A549 treated with CpdA at 1 μM for 4 hours (cell line): ENCODE data around the gene PRLR. TPM values are rescaled to one million over a fixed set of nuclear protein-coding genes. Genes with fewer than 3 reads are reported as not detected.

Experiments used
- total RNA-seq: library from RNA; stranded (reverse); fragments of 200-300 nt; extraction: Qiagen RNA extraction; gene quantifications from 5 replicates; pipeline ENCODE4 v1.2.3, GENCODE V29; 2022; ENCODE audit warnings: low read depth

The PRLR gene
- 0.08 to 0.15 TPM (median 0.11 TPM) in 4 of 5 replicates, not detected in the other for total RNA-seq

DNA sequence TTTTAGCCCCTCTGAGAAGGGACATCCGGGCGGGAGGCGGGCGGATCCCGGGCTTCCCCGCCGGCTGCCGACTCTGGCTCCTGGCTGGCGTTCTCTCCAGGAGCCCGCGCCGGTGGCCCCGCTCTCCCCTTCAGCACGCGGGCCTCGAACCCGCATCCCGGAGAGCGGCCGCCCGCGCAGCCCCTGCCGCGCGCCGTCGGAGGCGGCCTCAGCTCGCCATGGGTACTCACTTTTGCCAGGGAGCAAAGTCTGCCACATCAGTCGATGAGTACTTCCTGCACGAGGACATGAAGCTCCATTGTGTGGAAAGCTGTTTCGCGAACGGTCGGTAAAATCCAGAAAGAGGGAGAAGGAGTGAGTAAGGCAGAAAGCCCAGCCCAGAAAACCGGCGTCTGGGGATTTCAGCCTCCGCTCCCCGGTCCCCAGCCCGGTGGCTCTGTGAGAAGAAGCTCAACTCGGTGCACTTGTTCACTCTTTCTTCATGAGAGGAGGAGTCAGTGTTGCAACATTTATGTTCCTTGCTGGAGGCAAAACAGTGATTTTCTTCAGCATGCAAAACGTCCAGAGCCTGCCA is at the start of gene PRLR:
PRLR (minus strand) TSS at position 450 of the 574 bp plus-strand sequence. CDS start 140,867 bp downstream, outside the sequence.

GRCh38 chr5:35047785-35048404 is 182.4 kb downstream of the PRLR start, which contains the start of gene AGXT2:
Gene AGXT2, minus strand, starts transcription at chr5:35047949. Its CDS starts 57 bp downstream, at chr5:35047892.

Other genes starting within 250 kb of the PRLR start
- not detected in 5 replicates for gene AGXT2, start 182.5 kb downstream of the PRLR start, total RNA-seq